HepG2 (cell line): Measurements from ENCODE around the gene TTLL11.

Experiments
- AFF4 ChIP-seq: sonication (generic); formaldehyde crosslinking; IDR thresholded peaks from 2 replicates; pipeline ENCODE4 v1.4.0; 2020; ENCODE audit warnings: missing genetic modification reagents
- NBN ChIP-seq: fragments of 450-650 bp; conservative IDR thresholded peaks from 2 replicates; pipeline ENCODE4 v1.6.1; 2017
- ZNF280B ChIP-seq: sonication (generic); formaldehyde crosslinking; IDR thresholded peaks from 2 replicates; pipeline ENCODE4 v1.5.0; 2020; ENCODE audit warnings: missing genetic modification reagents, mild to moderate bottlenecking, borderline replicate concordance
- ZSCAN31 ChIP-seq: sonication (generic); formaldehyde crosslinking; IDR thresholded peaks from 2 replicates; pipeline ENCODE4 v1.5.0; 2020; ENCODE audit warnings: low read depth, mild to moderate bottlenecking, missing genetic modification reagents

- TF ChIP-seq ZNF280B (CRISPR knock-in tag) = no peak
- no peak for TF ChIP-seq ZSCAN31
- TF ChIP-seq AFF4 (CRISPR knock-in tag) = no peak
- TF ChIP-seq NBN = no peak
Observed at GRCh38 chr9:121785673-121786542, 307.2 kb downstream of the TTLL11 start.
